KOPT-K1 (cell line): ENCODE measurements around the gene SLC25A44.
A peak's percentile ranks its signal among the peaks of the same experiment; 100 is the strongest.

Experiments
- H3K27ac ChIP-seq: fragments of 200-600 bp; sonication (generic); 2 replicates; pipeline ENCODE4 v1.5.1; 2016; ENCODE audit warnings: antibody characterized with exemption, mild to moderate bottlenecking, low read depth, low read length; ENCODE audit not compliant: poor library complexity, severe bottlenecking
- H3K36me3 ChIP-seq: fragments of 200-600 bp; sonication (generic); 2 replicates; pipeline ENCODE4 v1.5.1; 2017; ENCODE audit warnings: antibody characterized with exemption, mild to moderate bottlenecking, low read length, moderate library complexity; ENCODE audit not compliant: insufficient read depth
- H3K9me3 ChIP-seq: fragments of 200-600 bp; sonication (generic); 2 replicates; pipeline ENCODE4 v1.5.1; 2017; ENCODE audit warnings: antibody characterized with exemption, low read length, mild to moderate bottlenecking; ENCODE audit not compliant: insufficient read depth, poor library complexity, severe bottlenecking

The SLC25A44 gene

DNA sequence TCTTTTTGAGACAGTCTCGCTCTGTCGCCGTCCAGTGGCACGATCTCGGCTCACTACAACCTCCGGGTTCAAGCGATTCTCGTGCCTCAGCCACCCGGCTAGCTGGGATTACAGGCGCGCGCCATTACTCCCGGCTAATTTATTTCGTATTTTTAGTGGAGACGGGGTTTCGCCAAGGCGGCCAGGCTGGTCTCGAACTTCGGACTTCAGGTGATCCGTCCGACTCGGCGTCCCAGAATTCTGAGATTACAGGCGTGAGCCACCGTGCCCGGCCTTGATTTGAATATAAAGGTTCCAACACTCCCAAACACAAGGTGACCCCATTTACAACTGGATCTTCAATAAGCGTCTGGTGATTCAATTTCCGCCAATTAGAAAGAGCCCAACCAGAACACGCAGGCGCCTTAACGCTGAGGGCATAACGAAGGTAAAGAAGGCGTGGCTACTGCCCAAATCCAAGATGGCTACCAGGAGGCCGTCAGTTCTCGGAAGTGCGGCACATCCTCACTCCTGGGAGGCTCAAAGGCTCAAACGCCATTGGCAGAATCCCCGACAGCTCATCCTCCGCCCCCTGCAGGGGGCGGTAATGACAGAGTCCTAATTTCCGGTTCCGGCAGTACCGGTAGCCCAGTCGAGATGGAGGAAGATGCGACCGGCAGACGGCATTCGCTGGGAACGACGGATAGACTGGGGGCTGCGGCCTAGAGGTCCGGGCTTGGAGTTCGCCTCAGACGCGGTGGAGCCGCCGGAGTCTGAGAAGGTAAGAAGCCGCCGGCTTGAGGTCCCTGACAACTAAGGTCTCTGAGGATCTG is at the start of gene SLC25A44:
Gene SLC25A44 (plus strand): TSS at position 617 of the 812 bp plus-strand sequence. CDS start 5,744 bp downstream, outside the sequence.
- Histone ChIP-seq H3K36me3 (peaks cover 21% of the 10 kb centered on the region), H3K27ac (peak within 1 kb of the TSS; percentile 89)

GRCh38 chr1:156144742-156145141 is 49.2 kb upstream of the SLC25A44 start:
- Histone ChIP-seq H3K9me3 (no peaks in the 10 kb centered on the region), H3K27ac (no peak overlapping the region), H3K36me3 (no peaks in the 10 kb centered on the region)

More for the DNA sequence above, at the start of gene SLC25A44:
- H3K9me3 ChIP-seq: peaks cover 8% of the 10 kb centered on the region

GRCh38 chr1:156145650-156146019 is 48.3 kb upstream of the SLC25A44 start:
- Histone ChIP-seq H3K27ac (no peak overlapping the region), H3K36me3 (no peaks in the 10 kb centered on the region), H3K9me3 (no peaks in the 10 kb centered on the region)

GRCh38 chr1:156146020-156146768 is 47.7 kb upstream of the SLC25A44 start:
- Histone ChIP-seq H3K9me3 (no peaks in the 10 kb centered on the region), H3K36me3 (no peaks in the 10 kb centered on the region), H3K27ac (peak overlapping the region; percentile 68)

DNA sequence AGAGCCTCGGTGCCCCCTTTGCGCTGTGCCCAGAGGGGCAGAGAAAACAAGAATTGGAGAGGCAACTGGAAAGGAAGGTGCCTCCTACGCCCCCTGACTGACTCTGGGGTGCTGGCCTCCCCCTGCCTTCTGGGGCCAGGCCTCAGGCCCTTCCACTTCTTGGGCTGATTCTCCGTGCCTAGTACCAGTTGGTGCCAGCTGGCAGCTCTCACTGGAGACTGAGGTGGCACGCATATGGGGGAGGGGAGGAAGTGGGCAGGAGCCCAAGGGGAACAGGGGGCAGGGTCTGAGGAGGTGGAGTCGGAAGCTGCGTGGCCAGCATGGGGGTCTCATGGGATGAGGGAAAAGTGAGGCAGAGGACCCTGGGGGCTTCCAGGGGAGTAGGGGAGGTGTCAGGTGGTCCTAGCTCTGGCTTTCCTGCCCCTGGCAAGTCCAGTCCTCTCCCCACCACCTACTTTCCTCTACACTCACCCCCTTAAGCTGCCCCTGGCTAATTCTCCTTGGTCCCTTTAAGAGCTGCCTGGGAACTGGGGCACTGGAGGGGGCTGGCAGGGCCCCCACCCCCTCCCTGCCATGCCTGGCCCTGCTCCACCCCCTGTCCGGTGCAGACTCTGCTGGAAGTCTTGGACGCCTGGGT is 47.0 kb upstream of the SLC25A44 start:
- peak overlapping the region; percentile 68 for H3K27ac ChIP-seq
- no peaks in the 10 kb centered on the region for H3K9me3 ChIP-seq
- no peaks in the 10 kb centered on the region for H3K36me3 ChIP-seq

DNA sequence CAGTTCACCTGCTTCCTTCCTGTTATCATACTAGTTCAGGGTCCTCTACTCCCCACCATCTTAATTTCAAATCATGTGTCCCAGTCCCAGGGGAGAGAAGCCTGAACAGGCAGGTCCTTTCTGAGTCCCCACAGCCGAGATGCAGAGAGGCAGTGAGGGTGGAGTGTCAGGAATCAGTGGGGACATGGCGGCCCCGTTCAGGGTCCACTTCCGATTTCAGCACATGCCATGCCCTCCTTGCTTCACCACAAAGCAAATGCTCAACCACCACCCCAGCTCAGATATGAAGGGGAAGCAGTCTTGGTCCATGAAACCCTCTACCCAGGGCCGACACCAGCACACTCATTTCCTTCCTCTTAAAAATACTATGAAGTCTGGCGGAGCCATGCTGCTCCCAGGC is 45.7 kb upstream of the SLC25A44 start:
- H3K36me3 ChIP-seq: no peaks in the 10 kb centered on the region
- H3K9me3 ChIP-seq: no peaks in the 10 kb centered on the region
- peak overlapping the region; percentile 43 for H3K27ac ChIP-seq

- Histone ChIP-seq H3K27ac (no peak overlapping the region), H3K36me3 (no peaks in the 10 kb centered on the region), H3K9me3 (no peaks in the 10 kb centered on the region)
Measured at GRCh38 chr1:156149374-156150332, 44.3 kb upstream of the SLC25A44 start.

DNA sequence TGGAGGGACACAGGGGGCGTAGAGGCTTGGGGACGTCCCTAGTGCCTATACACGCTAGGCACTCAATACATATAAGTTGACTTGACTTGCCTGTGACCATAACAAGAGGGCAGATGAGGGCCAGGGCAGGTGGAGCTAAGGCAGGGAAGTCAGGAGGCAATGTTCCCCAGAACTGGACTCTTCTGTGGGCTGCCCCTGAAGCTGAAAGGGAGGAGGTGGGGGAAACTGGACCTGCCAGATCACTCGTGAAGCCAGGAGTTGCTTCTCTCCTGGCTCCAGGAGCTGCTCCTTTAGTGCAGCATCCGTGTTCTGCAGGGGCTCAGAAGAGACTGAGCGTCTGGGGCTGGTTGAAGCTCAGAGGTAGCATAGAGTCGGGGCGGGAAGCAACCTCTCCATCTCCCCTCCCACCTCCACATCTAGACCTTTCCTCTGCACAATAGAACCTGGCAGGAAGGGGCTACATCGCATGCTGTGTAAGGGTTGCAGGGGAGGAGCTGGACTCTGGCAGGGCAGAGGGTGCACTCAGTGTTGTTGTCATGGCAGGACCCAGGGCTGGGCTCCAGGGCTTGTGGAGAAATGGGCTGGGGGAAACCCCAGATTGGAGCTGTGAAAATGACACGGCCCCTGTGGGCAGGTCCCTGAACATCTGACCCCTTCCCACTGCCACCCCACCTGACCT is 43.4 kb upstream of the SLC25A44 start:
- Histone ChIP-seq H3K36me3 (no peaks in the 10 kb centered on the region), H3K27ac (no peak overlapping the region)

DNA sequence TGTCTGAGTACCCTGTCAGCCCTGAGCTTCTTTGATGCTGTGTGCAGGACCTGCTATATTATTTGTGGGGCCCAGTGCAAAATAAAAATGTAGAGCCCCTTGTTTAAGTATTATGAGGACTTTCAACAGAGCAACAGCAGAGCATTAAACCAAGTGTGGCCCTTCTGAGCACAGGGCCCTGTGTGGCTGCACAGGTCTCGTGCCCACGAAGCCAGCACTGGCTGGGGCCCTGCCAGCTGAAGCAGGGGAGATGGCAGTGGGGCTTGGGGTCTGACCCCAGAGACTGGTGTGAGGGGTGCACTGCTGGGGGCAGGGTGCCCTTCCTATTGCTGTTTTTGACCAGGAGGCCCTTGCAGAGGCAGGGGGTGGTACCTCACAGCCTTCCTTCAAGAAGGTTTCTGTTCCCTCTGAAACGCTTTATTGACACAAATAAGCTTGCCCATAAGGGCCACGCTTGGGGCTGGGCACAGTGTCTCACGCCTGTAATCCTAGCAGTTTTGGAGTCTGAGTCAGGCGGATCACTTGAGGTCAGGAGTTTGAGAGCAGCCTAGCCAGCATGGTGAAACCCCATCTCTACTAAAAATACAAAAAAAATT is 42.7 kb upstream of the SLC25A44 start:
- Histone ChIP-seq H3K36me3 (no peaks in the 10 kb centered on the region), H3K9me3 (no peaks in the 10 kb centered on the region), H3K27ac (no peak overlapping the region)

More for the DNA sequence above, 43.4 kb upstream of the SLC25A44 start:
- no peaks in the 10 kb centered on the region for H3K9me3 ChIP-seq

DNA sequence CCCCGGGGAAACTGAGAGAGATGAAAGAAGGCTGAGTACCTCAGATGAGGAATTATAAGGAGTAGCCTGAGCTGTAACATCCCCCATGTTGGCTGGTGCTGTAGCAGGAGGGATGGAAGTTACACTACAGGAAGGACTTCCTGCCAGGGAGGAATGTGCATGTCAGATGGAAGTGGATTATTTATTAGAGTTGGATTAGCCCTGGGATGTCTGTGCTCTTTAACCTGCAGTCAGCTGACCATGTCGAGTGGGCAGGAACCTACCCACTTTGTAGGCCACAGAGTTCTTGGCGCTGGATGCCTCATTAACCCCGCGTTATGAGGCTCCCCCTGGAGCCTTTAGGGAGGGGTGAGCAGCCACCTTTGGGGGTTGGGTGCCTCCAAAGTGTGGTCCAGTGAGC is 41.3 kb upstream of the SLC25A44 start:
- H3K9me3 ChIP-seq: no peaks in the 10 kb centered on the region
- H3K36me3 ChIP-seq: no peaks in the 10 kb centered on the region
- H3K27ac ChIP-seq: no peak overlapping the region

DNA sequence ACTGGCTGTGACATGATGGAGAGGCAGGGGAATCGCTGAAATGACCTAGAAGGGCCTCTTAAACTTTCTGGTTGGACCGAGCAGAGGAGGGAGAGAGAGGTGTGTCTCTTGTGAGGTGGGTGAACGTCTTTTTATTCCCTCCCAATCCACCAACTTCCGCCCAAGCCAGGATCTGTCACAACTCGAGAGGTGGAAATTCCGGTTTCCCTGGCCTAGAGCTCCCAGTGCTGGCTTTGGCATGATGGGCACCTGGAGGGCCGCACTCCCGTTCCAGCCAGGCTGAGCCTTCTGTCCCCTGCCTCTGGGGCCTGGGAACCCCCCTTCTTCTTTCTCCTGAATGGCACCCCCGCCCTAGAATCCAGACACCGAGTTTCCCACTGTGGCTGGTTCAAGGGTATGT is 40.5 kb upstream of the SLC25A44 start, which contains the start of gene SEMA4A:
Gene SEMA4A (plus strand): TSS at position 224 of the 400 bp plus-strand sequence. CDS start 994 bp downstream, outside the sequence.
- peak within 1 kb of the TSS; percentile 56 for H3K27ac ChIP-seq
- no peaks in the 10 kb centered on the region for H3K36me3 ChIP-seq

DNA sequence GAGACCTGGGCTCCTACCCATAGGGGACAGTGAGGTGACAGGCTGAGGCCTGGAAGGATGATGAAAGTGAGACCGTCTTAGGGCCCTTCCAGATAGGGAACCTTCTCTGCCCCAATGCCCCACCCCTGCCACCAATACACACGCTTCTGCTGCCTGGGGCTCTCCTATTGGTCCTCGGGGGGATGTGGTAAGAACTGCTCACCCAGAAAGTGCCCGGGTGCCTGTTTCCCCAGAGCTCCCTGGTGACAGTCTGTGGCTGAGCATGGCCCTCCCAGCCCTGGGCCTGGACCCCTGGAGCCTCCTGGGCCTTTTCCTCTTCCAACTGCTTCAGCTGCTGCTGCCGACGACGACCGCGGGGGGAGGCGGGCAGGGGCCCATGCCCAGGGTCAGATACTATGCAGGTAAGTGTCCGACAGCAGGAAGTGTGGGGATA is 39.6 kb upstream of the SLC25A44 start:
- peak overlapping the region; percentile 56 for H3K27ac ChIP-seq
- H3K9me3 ChIP-seq: no peaks in the 10 kb centered on the region
- no peaks in the 10 kb centered on the region for H3K36me3 ChIP-seq

More for the DNA sequence above, 40.5 kb upstream of the SLC25A44 start, which contains the start of gene SEMA4A:
- no peaks in the 10 kb centered on the region for H3K9me3 ChIP-seq

- H3K36me3 ChIP-seq: no peaks in the 10 kb centered on the region; the same call in 1 of the 2 replicates
- H3K9me3 ChIP-seq: no peaks in the 10 kb centered on the region
- peak overlapping the region; percentile 56 for H3K27ac ChIP-seq
Measured at GRCh38 chr1:156155756-156156510, 38.0 kb upstream of the SLC25A44 start.
